22Rv1 (cell line): ENCODE data around the gene CABLES1.

Experiments
- ZFX ChIP-seq: fragments of 450-650 bp; IDR thresholded peaks from 2 replicates; pipeline ENCODE4 v1.6.1; 2017; ENCODE audit warnings: antibody characterized with exemption, borderline replicate concordance
- TF ChIP-seq, protein P1 (sequence below): fragments of 450-650 bp; IDR thresholded peaks from 2 replicates; pipeline ENCODE4 v1.5.1; 2017; ENCODE audit warnings: mild to moderate bottlenecking

DNA sequence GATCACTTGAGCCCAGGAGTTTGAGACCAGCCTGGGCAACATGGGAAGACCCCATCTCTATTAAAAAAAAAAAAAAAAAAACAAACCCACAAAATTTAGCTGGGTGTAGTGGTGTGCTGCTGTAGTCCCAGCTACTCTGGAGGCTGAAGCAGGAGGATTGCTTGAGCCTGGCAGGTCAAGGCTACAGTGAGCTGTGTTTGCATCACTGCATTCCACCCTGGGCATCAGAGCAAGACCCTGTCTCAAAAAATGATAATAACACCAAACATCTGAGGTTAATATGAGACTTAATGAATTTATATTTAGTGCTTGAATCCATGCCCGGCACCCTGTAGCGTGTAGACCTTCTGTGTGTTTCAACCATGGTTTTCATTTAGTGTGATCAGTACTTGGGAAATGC lies 22.8 kb downstream of the CABLES1 start:
- TF ChIP-seq, protein P1, sequence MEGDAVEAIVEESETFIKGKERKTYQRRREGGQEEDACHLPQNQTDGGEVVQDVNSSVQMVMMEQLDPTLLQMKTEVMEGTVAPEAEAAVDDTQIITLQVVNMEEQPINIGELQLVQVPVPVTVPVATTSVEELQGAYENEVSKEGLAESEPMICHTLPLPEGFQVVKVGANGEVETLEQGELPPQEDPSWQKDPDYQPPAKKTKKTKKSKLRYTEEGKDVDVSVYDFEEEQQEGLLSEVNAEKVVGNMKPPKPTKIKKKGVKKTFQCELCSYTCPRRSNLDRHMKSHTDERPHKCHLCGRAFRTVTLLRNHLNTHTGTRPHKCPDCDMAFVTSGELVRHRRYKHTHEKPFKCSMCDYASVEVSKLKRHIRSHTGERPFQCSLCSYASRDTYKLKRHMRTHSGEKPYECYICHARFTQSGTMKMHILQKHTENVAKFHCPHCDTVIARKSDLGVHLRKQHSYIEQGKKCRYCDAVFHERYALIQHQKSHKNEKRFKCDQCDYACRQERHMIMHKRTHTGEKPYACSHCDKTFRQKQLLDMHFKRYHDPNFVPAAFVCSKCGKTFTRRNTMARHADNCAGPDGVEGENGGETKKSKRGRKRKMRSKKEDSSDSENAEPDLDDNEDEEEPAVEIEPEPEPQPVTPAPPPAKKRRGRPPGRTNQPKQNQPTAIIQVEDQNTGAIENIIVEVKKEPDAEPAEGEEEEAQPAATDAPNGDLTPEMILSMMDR, result no peak
- no peak for TF ChIP-seq ZFX
